Lung (tissue), 12 donors: ENCODE results near the gene GNAT1. TPM values are rescaled to one million over a fixed set of nuclear protein-coding genes. Genes with fewer than 3 reads are reported as not detected.

Experiments used
- ATAC-seq: fragments of 200-7000 bp; cut with Tn5 transposase; one replicate; pipeline ENCODE4 v1.9.1; 2020; ENCODE audit warnings: moderate number of reproducible peaks; ENCODE audit not compliant: insufficient read depth, low FRiP score
- DNase-seq, 3 donors: peaks; one replicate each; pipeline ENCODE4 v3.0.0-alpha.2; 2013 to 2017
- H3K27ac ChIP-seq, 2 donors: one replicate each; pipeline ENCODE4 v1.5.1; 2013; ENCODE audit warnings: mild to moderate bottlenecking in 2 of 2, moderate library complexity in 2 of 2, control low read depth in 1 of 2, inconsistent platforms in 1 of 2, low read depth in 1 of 2, low read length in 1 of 2
- H3K27me3 ChIP-seq, 3 donors: one replicate each; pipeline ENCODE4 v1.5.1; 2013; ENCODE audit warnings: low read length in 2 of 3; ENCODE audit not compliant: control insufficient read depth in 3 of 3, insufficient read depth in 3 of 3
- H3K36me3 ChIP-seq, 4 donors: one replicate each; pipeline ENCODE4 v1.5.1; 2013; ENCODE audit warnings: low read length in 4 of 4, mild to moderate bottlenecking in 1 of 4, moderate library complexity in 1 of 4; ENCODE audit not compliant: control insufficient read depth in 4 of 4, insufficient read depth in 4 of 4
- H3K4me1 ChIP-seq, 5 donors: one replicate each; pipeline ENCODE4 v1.5.1; 2013; ENCODE audit warnings: low read length in 5 of 5, mild to moderate bottlenecking in 2 of 5, moderate library complexity in 1 of 5; ENCODE audit not compliant: control insufficient read depth in 5 of 5, insufficient read depth in 5 of 5
- H3K4me3 ChIP-seq: one replicate; pipeline ENCODE4 v1.5.1; 2013; ENCODE audit warnings: mild to moderate bottlenecking, control low read depth, moderate library complexity
- H3K9ac ChIP-seq, 2 donors: one replicate each; pipeline ENCODE4 v1.5.1; 2013; ENCODE audit warnings: low read length in 2 of 2, control low read depth in 1 of 2; ENCODE audit not compliant: insufficient read depth in 1 of 2
- H3K9me3 ChIP-seq, 4 donors: one replicate each; pipeline ENCODE4 v1.5.1; 2013; ENCODE audit warnings: low read length in 3 of 4, mild to moderate bottlenecking in 1 of 4, moderate library complexity in 1 of 4; ENCODE audit not compliant: control insufficient read depth in 4 of 4, insufficient read depth in 3 of 4
- CTCF ChIP-seq: IDR thresholded peaks from 2 replicates; pipeline ENCODE4 v1.5.1; 2012; ENCODE audit warnings: mild to moderate bottlenecking; ENCODE audit errors: control extremely low read depth, extremely low read depth
- WGBS, 2 donors: extraction: QIAGEN DNeasy Blood & Tissue Kit; methylation state at CpG; one replicate each; pipeline ENCODE4 v1.1.7; 2013; 5-methylcytosine and 5-hydroxymethylcytosine counted together
- polyA plus RNA-seq, 2 donors: library from polyadenylated mRNA; stranded (reverse); fragments of 200-250 nt; gene quantifications; one replicate each; pipeline ENCODE4 v1.2.1, GENCODE V29; 2013
- total RNA-seq, 2 donors: library from RNA; depleted of rRNA in 1 of 2; stranded (reverse); fragments of >200 nt in 1 of 2; gene quantifications; one replicate each; pipeline ENCODE4 v1.2.1, GENCODE V29; 2014 to 2021
- donor health status: control.
- donor health status: control.
- donor health status: Bipolar disorder and iron deficiency.
- donor health status: healthy.
- donor health status: DM: yes; HTN: yes; CAD: no.

The GNAT1 gene
- total and polyA plus RNA-seq, 4 donors: 0.05 to 0.16 TPM; not detected in 2

GRCh38 chr3:50155891-50156290 lies 35.5 kb upstream of the GNAT1 start:
- H3K4me3 ChIP-seq: peak overlapping the region; percentile 74
- peaks cover 0 to 52% (median 25%) of the 10 kb centered on the region in 5 donors for H3K4me1 ChIP-seq
- no peaks in the 10 kb centered on the region for H3K9me3 ChIP-seq
- no peaks in the 10 kb centered on the region for H3K27me3 ChIP-seq
- H3K9ac ChIP-seq: peak overlapping the region; percentile 21 to 34
- WGBS, 2 donors: 27 to 35% methylated on average over 13 of the region's 13 CpGs
- H3K36me3 ChIP-seq: peaks cover 0 to 10% (median 2%) of the 10 kb centered on the region in 4 donors
- no peak for TF ChIP-seq CTCF
- DNase-seq: peak; percentile 51 to 57 (median 54)
- peak overlapping the region; percentile 75 to 76 for H3K27ac ChIP-seq
- ATAC-seq: no peak

- no peaks in the 10 kb centered on the region for H3K9me3 ChIP-seq
- no peak for TF ChIP-seq CTCF
- H3K27ac ChIP-seq: peak overlapping the region; percentile 69 to 75
- H3K9ac ChIP-seq: peak overlapping the region; percentile 21 to 70
- WGBS, 2 donors: 33 to 41% methylated on average over 20 of the region's 20 CpGs
- H3K4me3 ChIP-seq: peak overlapping the region; percentile 74
- peak; percentile 75 to 85 (median 77) for DNase-seq
- peaks cover 0 to 51% (median 25%) of the 10 kb centered on the region in 5 donors for H3K4me1 ChIP-seq
- no peak for ATAC-seq
- H3K36me3 ChIP-seq: peaks cover 0 to 10% (median 4%) of the 10 kb centered on the region in 4 donors
- H3K27me3 ChIP-seq: no peaks in the 10 kb centered on the region
Observed at GRCh38 chr3:50156549-50157493, 34.6 kb upstream of the GNAT1 start.

GRCh38 chr3:50157827-50158529 lies 33.4 kb upstream of the GNAT1 start:
- no peaks in the 10 kb centered on the region for H3K9me3 ChIP-seq
- H3K4me3 ChIP-seq: peak overlapping the region; percentile 74
- no peak for ATAC-seq
- H3K27ac ChIP-seq: peak overlapping the region; percentile 4 to 78
- peaks cover 0 to 10% (median 4%) of the 10 kb centered on the region in 4 donors for H3K36me3 ChIP-seq
- no peak overlapping the region for H3K9ac ChIP-seq
- H3K27me3 ChIP-seq: no peaks in the 10 kb centered on the region
- DNase-seq: peak in 2 of 3 donors; percentile 61 to 71
- 48 to 60% methylated on average over 12 of the region's 12 CpGs for WGBS, 2 donors
- TF ChIP-seq CTCF: no peak
- peaks cover 0 to 61% (median 29%) of the 10 kb centered on the region in 5 donors for H3K4me1 ChIP-seq
